ENCODE results near the gene DRG2. TPM values are rescaled to one million over a fixed set of nuclear protein-coding genes. Genes with fewer than 3 reads are reported as not detected.
A peak's percentile ranks its signal among the peaks of the same experiment; 100 is the strongest.

The DRG2 gene
- polyA plus RNA-seq, 1 of the 3 experiments (the other 2 are of a cell fraction), result 39.9 TPM

DNA sequence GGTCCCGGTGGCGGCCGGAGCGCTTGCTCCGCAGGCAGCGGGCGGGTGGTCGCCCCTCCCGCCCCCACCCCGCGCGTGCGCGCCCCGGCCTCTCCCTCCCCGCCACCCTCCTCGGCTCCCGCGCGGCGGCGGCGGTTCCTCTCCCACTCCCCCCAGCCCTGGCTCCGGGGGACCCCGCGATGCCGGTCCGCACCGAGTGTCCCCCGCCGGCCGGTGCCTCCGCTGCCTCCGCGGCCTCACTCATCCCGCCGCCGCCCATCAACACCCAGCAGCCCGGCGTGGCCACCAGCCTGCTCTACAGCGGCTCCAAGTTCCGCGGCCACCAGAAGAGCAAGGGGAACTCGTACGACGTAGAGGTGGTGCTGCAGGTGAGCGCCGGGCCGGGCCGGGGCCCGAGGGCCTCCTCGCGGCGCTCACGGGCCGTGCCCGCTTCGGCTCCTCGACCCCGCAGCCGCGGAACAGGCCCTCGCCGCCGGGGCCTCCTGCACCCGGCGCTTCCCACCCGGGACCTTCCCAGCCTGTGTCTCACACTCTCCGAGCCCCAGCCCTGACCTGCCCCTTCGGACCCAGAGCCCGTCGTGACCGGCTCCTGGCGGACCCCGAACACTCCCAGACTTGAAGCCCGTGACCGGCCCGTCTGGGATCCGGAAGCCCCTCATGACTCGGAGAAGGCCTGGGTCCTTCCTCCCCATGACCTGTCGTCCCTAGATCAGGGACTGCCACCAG, 48.0 kb upstream of the DRG2 start:
- Histone ChIP-seq H3K4me2 (peak overlapping the region; percentile 94), H3K4me3 (ENCODE audit: low read depth in 2 of 2, low read length in 1 of 2) (peak overlapping the region; percentile 82 to 83), H3K9me2 (no peaks in the 10 kb centered on the region), H3K9me3 (no peaks in the 10 kb centered on the region), H3K27me3 (ENCODE audit: insufficient read depth) (no peaks in the 10 kb centered on the region), H3K9ac (peak overlapping the region; percentile 84), H3F3A (replicated peaks; ENCODE audit: insufficient read depth) (peaks cover 7% of the 10 kb centered on the region), H3K79me2 (ENCODE audit: insufficient read depth) (peaks cover 60% of the 10 kb centered on the region), H3K27ac (ENCODE audit: low read depth in 2 of 2, low read length in 1 of 2) (peak overlapping the region; percentile 36 to 83; a peak in 3 of 4 replicates), H4K20me1 (ENCODE audit: insufficient read depth) (peaks cover 5% of the 10 kb centered on the region; the same call in 1 of the 2 replicates), H3K36me3 (replicated peaks in 1 of 2; ENCODE audit: control insufficient read depth in 1 of 2, insufficient read depth in 2 of 2, low read length in 1 of 2) (no peaks in the 10 kb centered on the region), H3K4me1 (ENCODE audit: control insufficient read depth in 1 of 2, insufficient read depth in 2 of 2, low read depth in 1 of 2, low read length in 1 of 2) (peaks cover 0 to 27% of the 10 kb centered on the region in 2 experiments; a peak in 2 of 4 replicates), H2AFZ (ENCODE audit: low read depth) (peak overlapping the region; percentile 58)
- TF ChIP-seq NRF1 (IDR thresholded peaks at IDR 0.05; ENCODE audit: low read depth, low read length), result peak; percentile 33; the same call in 1 of the 2 replicates
- TF ChIP-seq, protein P1, sequence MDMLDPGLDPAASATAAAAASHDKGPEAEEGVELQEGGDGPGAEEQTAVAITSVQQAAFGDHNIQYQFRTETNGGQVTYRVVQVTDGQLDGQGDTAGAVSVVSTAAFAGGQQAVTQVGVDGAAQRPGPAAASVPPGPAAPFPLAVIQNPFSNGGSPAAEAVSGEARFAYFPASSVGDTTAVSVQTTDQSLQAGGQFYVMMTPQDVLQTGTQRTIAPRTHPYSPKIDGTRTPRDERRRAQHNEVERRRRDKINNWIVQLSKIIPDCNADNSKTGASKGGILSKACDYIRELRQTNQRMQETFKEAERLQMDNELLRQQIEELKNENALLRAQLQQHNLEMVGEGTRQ (IDR thresholded peaks at IDR 0.05; ENCODE audit: borderline replicate concordance, low read depth, low read length), result no peak
- peak; percentile 91 for DNase-seq
- CTCF ChIA-PET, result no interaction called here
- 0% methylated on average over 12 of the region's 81 CpGs for WGBS (ENCODE audit: low lambda C conversion rate)
- POLR2A ChIA-PET, result no interaction called here

DNA sequence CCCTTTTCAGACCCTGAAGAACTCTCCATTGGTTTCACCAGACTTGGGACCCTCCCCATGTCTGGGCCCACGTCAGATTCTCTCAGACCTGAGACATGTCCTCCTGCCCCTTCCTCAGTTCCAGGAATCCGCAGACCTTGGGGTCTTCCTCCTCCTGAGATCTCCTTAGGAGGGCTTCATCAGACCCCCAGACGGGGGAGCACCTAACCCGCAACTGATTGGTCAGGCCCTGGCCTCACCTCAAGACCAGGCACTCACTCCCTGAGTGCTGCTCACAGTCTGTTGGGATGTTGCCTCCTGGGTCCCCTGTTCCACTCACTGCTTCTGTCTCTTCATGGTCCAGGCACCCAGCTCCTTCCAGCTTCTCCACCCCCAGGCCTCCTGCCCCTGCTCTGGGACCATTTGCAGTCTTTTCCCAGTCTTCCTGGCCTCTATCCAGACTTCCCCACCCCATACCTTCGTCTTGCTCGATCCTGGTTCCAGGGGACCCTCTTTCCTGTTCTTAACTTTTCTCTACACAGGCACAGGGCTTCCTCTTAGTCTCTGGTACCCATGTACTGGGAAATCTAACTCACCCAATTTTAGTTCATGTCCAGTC, 47.4 kb upstream of the DRG2 start:
- TF ChIP-seq TAF1 (IDR thresholded peaks at IDR 0.05; ENCODE audit: borderline replicate concordance, low read depth, low read length) (no peak), TEAD4 (IDR thresholded peaks at IDR 0.05; ENCODE audit: borderline replicate concordance, insufficient read depth) (no peak), JUND (IDR thresholded peaks at IDR 0.05) (no peak)
- Histone ChIP-seq H3K9ac (peak overlapping the region; percentile 84), H3K9me3 (no peaks in the 10 kb centered on the region), H3K4me1 (ENCODE audit: control insufficient read depth in 1 of 2, insufficient read depth in 2 of 2, low read depth in 1 of 2, low read length in 1 of 2) (peaks cover 0 to 27% of the 10 kb centered on the region in 2 experiments; a peak in 2 of 4 replicates), H2AFZ (ENCODE audit: low read depth) (peak overlapping the region; percentile 58), H4K20me1 (ENCODE audit: insufficient read depth) (peaks cover 5% of the 10 kb centered on the region; the same call in 1 of the 2 replicates), H3K79me2 (ENCODE audit: insufficient read depth) (peaks cover 60% of the 10 kb centered on the region), H3K4me2 (peak overlapping the region; percentile 94), H3K27me3 (ENCODE audit: insufficient read depth) (no peaks in the 10 kb centered on the region), H3K4me3 (ENCODE audit: low read depth in 2 of 2, low read length in 1 of 2) (peak overlapping the region; percentile 82 to 83), H3K36me3 (replicated peaks in 1 of 2; ENCODE audit: control insufficient read depth in 1 of 2, insufficient read depth in 2 of 2, low read length in 1 of 2) (peaks cover 0 to 2% of the 10 kb centered on the region in 2 experiments), H3K9me2 (no peaks in the 10 kb centered on the region), H3K27ac (ENCODE audit: low read depth in 2 of 2, low read length in 1 of 2) (peak overlapping the region in 1 of 2 experiments; percentile 36; a peak in 1 of 4 replicates), H3F3A (replicated peaks; ENCODE audit: insufficient read depth) (peaks cover 1% of the 10 kb centered on the region)
- no peak for DNase-seq
- ChIA-PET POLR2A (no interaction called here), CTCF (no interaction called here)
- whole genome bisulfite sequencing (ENCODE audit: low lambda C conversion rate), result 46% methylated on average over 6 of the region's 6 CpGs

DNA sequence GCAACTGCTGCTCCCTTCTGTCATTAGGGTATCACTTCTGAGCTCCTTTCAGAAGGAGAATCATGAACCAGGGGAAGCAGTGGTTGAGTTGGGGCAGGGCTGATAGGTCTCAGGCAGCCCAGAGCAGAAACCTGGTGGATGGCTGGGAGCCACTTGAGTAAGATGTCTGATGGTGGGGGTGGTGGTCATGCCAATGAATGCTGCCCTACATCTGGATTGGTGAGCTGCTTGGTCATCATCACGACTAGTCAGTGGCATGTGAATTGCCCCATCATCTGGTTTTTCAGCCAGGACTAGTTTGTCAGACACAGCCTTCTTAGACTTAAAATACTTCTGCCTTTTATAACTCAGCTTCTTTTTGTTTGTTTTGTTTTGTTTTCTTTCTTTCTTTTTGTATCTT, 46.0 kb upstream of the DRG2 start:
- no peak overlapping the region for H3K27ac ChIP-seq (ENCODE audit: low read depth in 2 of 2, low read length in 1 of 2)
- H3K79me2 ChIP-seq (ENCODE audit: insufficient read depth), result peaks cover 53% of the 10 kb centered on the region
- ChIA-PET POLR2A (no interaction called here), CTCF (interaction anchor here (1.1 kb wide), 1 partner anchor 123 kb away, joined by 3 read pairs; no protein-coding TSS in a partner anchor)
- H4K20me1 ChIP-seq (ENCODE audit: insufficient read depth), result peaks cover 5% of the 10 kb centered on the region; the same call in 1 of the 2 replicates
- DNase-seq, result no peak
- no peaks in the 10 kb centered on the region for H3K27me3 ChIP-seq (ENCODE audit: insufficient read depth)
- WGBS (ENCODE audit: low lambda C conversion rate), result 29% methylated on average over 1 of the region's 1 CpG
- H3K4me1 ChIP-seq (ENCODE audit: control insufficient read depth in 1 of 2, insufficient read depth in 2 of 2, low read depth in 1 of 2, low read length in 1 of 2), result peaks cover 0 to 27% of the 10 kb centered on the region in 2 experiments; a peak in 2 of 4 replicates
- H3K4me3 ChIP-seq (ENCODE audit: low read depth in 2 of 2, low read length in 1 of 2), result 0 out of 4 replicates have a peak overlapping the region, but pooled peaks of 1 of the 2 experiments have one; percentile 2
- H3K9me3 ChIP-seq, result no peaks in the 10 kb centered on the region
- H3K9me2 ChIP-seq, result no peaks in the 10 kb centered on the region
- peak overlapping the region; percentile 94 for H3K4me2 ChIP-seq
- no peak overlapping the region for H2AFZ ChIP-seq (ENCODE audit: low read depth)
- H3K36me3 ChIP-seq (replicated peaks in 1 of 2; ENCODE audit: control insufficient read depth in 1 of 2, insufficient read depth in 2 of 2, low read length in 1 of 2), result peaks cover 0 to 2% of the 10 kb centered on the region in 2 experiments
- H3K9ac ChIP-seq, result no peak overlapping the region
- H3F3A ChIP-seq (replicated peaks; ENCODE audit: insufficient read depth), result no peaks in the 10 kb centered on the region
- TF ChIP-seq, protein P2, sequence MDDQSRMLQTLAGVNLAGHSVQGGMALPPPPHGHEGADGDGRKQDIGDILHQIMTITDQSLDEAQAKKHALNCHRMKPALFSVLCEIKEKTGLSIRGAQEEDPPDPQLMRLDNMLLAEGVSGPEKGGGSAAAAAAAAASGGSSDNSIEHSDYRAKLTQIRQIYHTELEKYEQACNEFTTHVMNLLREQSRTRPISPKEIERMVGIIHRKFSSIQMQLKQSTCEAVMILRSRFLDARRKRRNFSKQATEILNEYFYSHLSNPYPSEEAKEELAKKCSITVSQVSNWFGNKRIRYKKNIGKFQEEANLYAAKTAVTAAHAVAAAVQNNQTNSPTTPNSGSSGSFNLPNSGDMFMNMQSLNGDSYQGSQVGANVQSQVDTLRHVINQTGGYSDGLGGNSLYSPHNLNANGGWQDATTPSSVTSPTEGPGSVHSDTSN (IDR thresholded peaks at IDR 0.05), result no peak
- TF ChIP-seq, protein P1 (IDR thresholded peaks at IDR 0.05; ENCODE audit: borderline replicate concordance, low read depth, low read length), result no peak
- TF ChIP-seq MXI1 (IDR thresholded peaks at IDR 0.05; ENCODE audit: low read depth, low read length) (no peak), NFIC (IDR thresholded peaks at IDR 0.05; ENCODE audit: borderline replicate concordance) (no peak), TCF12 (IDR thresholded peaks at IDR 0.05) (no peak), POLR2AphosphoS5 (IDR thresholded peaks at IDR 0.05; ENCODE audit: low read depth, low read length) (no peak)
- TF ChIP-seq, protein P3, sequence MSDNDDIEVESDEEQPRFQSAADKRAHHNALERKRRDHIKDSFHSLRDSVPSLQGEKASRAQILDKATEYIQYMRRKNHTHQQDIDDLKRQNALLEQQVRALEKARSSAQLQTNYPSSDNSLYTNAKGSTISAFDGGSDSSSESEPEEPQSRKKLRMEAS (IDR thresholded peaks at IDR 0.05; ENCODE audit: low read depth), result no peak
- TF ChIP-seq, protein P4, sequence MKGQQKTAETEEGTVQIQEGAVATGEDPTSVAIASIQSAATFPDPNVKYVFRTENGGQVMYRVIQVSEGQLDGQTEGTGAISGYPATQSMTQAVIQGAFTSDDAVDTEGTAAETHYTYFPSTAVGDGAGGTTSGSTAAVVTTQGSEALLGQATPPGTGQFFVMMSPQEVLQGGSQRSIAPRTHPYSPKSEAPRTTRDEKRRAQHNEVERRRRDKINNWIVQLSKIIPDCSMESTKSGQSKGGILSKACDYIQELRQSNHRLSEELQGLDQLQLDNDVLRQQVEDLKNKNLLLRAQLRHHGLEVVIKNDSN (IDR thresholded peaks at IDR 0.05; ENCODE audit: borderline replicate concordance, low read depth), result no peak
- TF ChIP-seq, protein P5, sequence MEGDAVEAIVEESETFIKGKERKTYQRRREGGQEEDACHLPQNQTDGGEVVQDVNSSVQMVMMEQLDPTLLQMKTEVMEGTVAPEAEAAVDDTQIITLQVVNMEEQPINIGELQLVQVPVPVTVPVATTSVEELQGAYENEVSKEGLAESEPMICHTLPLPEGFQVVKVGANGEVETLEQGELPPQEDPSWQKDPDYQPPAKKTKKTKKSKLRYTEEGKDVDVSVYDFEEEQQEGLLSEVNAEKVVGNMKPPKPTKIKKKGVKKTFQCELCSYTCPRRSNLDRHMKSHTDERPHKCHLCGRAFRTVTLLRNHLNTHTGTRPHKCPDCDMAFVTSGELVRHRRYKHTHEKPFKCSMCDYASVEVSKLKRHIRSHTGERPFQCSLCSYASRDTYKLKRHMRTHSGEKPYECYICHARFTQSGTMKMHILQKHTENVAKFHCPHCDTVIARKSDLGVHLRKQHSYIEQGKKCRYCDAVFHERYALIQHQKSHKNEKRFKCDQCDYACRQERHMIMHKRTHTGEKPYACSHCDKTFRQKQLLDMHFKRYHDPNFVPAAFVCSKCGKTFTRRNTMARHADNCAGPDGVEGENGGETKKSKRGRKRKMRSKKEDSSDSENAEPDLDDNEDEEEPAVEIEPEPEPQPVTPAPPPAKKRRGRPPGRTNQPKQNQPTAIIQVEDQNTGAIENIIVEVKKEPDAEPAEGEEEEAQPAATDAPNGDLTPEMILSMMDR (IDR thresholded peaks at IDR 0.05), result no peak
